Astrocyte (in vitro differentiated cells and primary cell): ENCODE measurements around the gene TRIM61. TPM values are rescaled to one million over a fixed set of nuclear protein-coding genes. Genes with fewer than 3 reads are reported as not detected.

Experiments used
- DNase-seq: peaks from one replicate; pipeline ENCODE4 v3.0.0-alpha.2; 2010; ENCODE audit warnings: low read depth
- FAIRE-seq: peaks from 2 replicates; lab custom pipeline; 2011; peaks lifted over from hg19 to GRCh38; lab: Jason Lieb, UNC
- H2AFZ ChIP-seq: 2 replicates; pipeline ENCODE4 v1.6.0; 2012; ENCODE audit warnings: low read depth, low read length, inconsistent platforms
- H3K27ac ChIP-seq: 2 replicates; pipeline ENCODE4 v1.5.1; 2011; ENCODE audit warnings: low read depth, low read length, inconsistent platforms
- H3K27me3 ChIP-seq: 2 replicates; pipeline ENCODE4 v1.6.0; 2011; ENCODE audit warnings: low read length, inconsistent platforms; ENCODE audit not compliant: insufficient read depth
- H3K36me3 ChIP-seq: 2 replicates; pipeline ENCODE4 v1.5.1; 2011; ENCODE audit warnings: low read length, inconsistent platforms; ENCODE audit not compliant: insufficient read depth
- H3K4me1 ChIP-seq: 2 replicates; pipeline ENCODE4 v1.5.1; 2011; ENCODE audit warnings: low read length, inconsistent platforms; ENCODE audit not compliant: insufficient read depth
- H3K4me2 ChIP-seq: 2 replicates; pipeline ENCODE4 v1.6.0; 2012; ENCODE audit warnings: low read length, inconsistent platforms
- H3K4me3 ChIP-seq: 2 replicates; pipeline ENCODE4 v1.5.1; 2011; ENCODE audit warnings: low read depth, mild to moderate bottlenecking, low read length, inconsistent platforms; ENCODE audit not compliant: insufficient read depth
- H3K79me2 ChIP-seq: 2 replicates; pipeline ENCODE4 v1.6.0; 2012; ENCODE audit warnings: mild to moderate bottlenecking, low read length, inconsistent platforms; ENCODE audit not compliant: insufficient read depth
- H3K9ac ChIP-seq: 2 replicates; pipeline ENCODE4 v1.6.0; 2012; ENCODE audit warnings: mild to moderate bottlenecking, low read length, inconsistent platforms
- H3K9me3 ChIP-seq: 2 replicates; pipeline ENCODE4 v1.5.1; 2012; ENCODE audit warnings: low read depth, mild to moderate bottlenecking, low read length, inconsistent platforms; ENCODE audit not compliant: insufficient read depth
- H4K20me1 ChIP-seq: 2 replicates; pipeline ENCODE4 v1.6.0; 2012; ENCODE audit warnings: low read length, inconsistent platforms; ENCODE audit not compliant: insufficient read depth
- H3K27ac Mint-ChIP-seq: one replicate; pipeline ENCODE4 v1.8.0; 2021; ENCODE audit warnings: mild to moderate bottlenecking, mixed read lengths; ENCODE audit not compliant: unreplicated experiment
- H3K27me3 Mint-ChIP-seq: one replicate; pipeline ENCODE4 v1.8.0; 2021; ENCODE audit warnings: low read depth, mixed read lengths; ENCODE audit not compliant: unreplicated experiment
- H3K36me3 Mint-ChIP-seq: one replicate; pipeline ENCODE4 v1.8.0; 2021; ENCODE audit warnings: low read depth, mixed read lengths; ENCODE audit not compliant: unreplicated experiment
- H3K4me1 Mint-ChIP-seq: one replicate; pipeline ENCODE4 v1.8.0; 2021; ENCODE audit warnings: low read depth, mixed read lengths; ENCODE audit not compliant: unreplicated experiment
- H3K4me3 Mint-ChIP-seq: one replicate; pipeline ENCODE4 v1.8.0; 2021; ENCODE audit warnings: mild to moderate bottlenecking, moderate library complexity, mixed read lengths; ENCODE audit not compliant: unreplicated experiment
- H3K9me3 Mint-ChIP-seq: one replicate; pipeline ENCODE4 v1.8.0; 2021; ENCODE audit warnings: mild to moderate bottlenecking, mixed read lengths; ENCODE audit not compliant: unreplicated experiment
- CTCF ChIP-seq: IDR thresholded peaks from 2 replicates; pipeline ENCODE4 v1.5.1; 2011; ENCODE audit warnings: low read depth, mild to moderate bottlenecking, inconsistent platforms, low read length, moderate library complexity; ENCODE audit not compliant: insufficient read depth
- EZH2 ChIP-seq: IDR thresholded peaks from 2 replicates; pipeline ENCODE4 v1.6.1; 2012; ENCODE audit warnings: mild to moderate bottlenecking, low read length, inconsistent platforms; ENCODE audit not compliant: insufficient read depth
- total RNA-seq: library from RNA; stranded (reverse); gene quantifications from 2 replicates; pipeline ENCODE4 v1.2.1, GENCODE V29; 2021

Gene TRIM61
- total RNA-seq, 1 donor from 2014 or later: 2.2 TPM

GRCh38 chr4:165010991-165011390, 33.5 kb upstream of the TRIM61 start:
- H3K4me2 ChIP-seq: no peak overlapping the region

GRCh38 chr4:165010487-165010886, 33.0 kb upstream of the TRIM61 start:
- FAIRE-seq: no peak
- H3K27ac ChIP-seq: no peak overlapping the region

More at GRCh38 chr4:165010991-165011390, 33.5 kb upstream of the TRIM61 start:
- no peaks in the 10 kb centered on the region for H3K27me3 Mint-ChIP-seq
- Histone ChIP-seq H3K79me2 (no peaks in the 10 kb centered on the region), H3K4me3 (no peak overlapping the region), H3K4me1 (no peaks in the 10 kb centered on the region), H3K27me3 (no peaks in the 10 kb centered on the region), H3K9me3 (no peaks in the 10 kb centered on the region), H3K27ac (no peak overlapping the region), H2AFZ (no peak overlapping the region), H4K20me1 (no peaks in the 10 kb centered on the region), H3K36me3 (no peaks in the 10 kb centered on the region), H3K9ac (no peak overlapping the region)
- no peak for TF ChIP-seq EZH2
- TF ChIP-seq CTCF: no peak
- no peaks in the 10 kb centered on the region for H3K36me3 Mint-ChIP-seq
- FAIRE-seq (no peak), DNase-seq (no peak)
- no peak overlapping the region for H3K4me3 Mint-ChIP-seq
- H3K4me1 Mint-ChIP-seq: no peaks in the 10 kb centered on the region
- H3K27ac Mint-ChIP-seq: no peak overlapping the region
- no peaks in the 10 kb centered on the region for H3K9me3 Mint-ChIP-seq

More at GRCh38 chr4:165010487-165010886, 33.0 kb upstream of the TRIM61 start:
- Histone ChIP-seq H3K79me2 (no peaks in the 10 kb centered on the region), H3K4me2 (no peak overlapping the region), H3K4me3 (no peak overlapping the region), H3K9ac (no peak overlapping the region), H3K4me1 (no peaks in the 10 kb centered on the region), H2AFZ (no peak overlapping the region), H4K20me1 (no peaks in the 10 kb centered on the region), H3K36me3 (no peaks in the 10 kb centered on the region), H3K9me3 (no peaks in the 10 kb centered on the region), H3K27me3 (no peaks in the 10 kb centered on the region)
- no peaks in the 10 kb centered on the region for H3K36me3 Mint-ChIP-seq
- H3K4me1 Mint-ChIP-seq: no peaks in the 10 kb centered on the region
- no peak overlapping the region for H3K4me3 Mint-ChIP-seq
- DNase-seq: no peak
- no peak for TF ChIP-seq EZH2
- TF ChIP-seq CTCF: no peak
- no peaks in the 10 kb centered on the region for H3K27me3 Mint-ChIP-seq
- no peak overlapping the region for H3K27ac Mint-ChIP-seq
- H3K9me3 Mint-ChIP-seq: no peaks in the 10 kb centered on the region
